B cell (primary cell): ENCODE measurements around the gene TJP2.

Experiments
- EZH2 ChIP-seq: IDR thresholded peaks from 2 replicates; pipeline ENCODE4 v1.6.1; 2012; ENCODE audit warnings: borderline replicate concordance, low read depth, mild to moderate bottlenecking, moderate library complexity, low read length; ENCODE audit not compliant: insufficient read depth, poor library complexity, severe bottlenecking
- TF ChIP-seq, protein P1 (sequence below): fragments of 200-600 bp; IDR thresholded peaks from one replicate; pipeline ENCODE4 v1.8.0; 2022; ENCODE audit warnings: antibody characterized with exemption, mild to moderate bottlenecking

DNA sequence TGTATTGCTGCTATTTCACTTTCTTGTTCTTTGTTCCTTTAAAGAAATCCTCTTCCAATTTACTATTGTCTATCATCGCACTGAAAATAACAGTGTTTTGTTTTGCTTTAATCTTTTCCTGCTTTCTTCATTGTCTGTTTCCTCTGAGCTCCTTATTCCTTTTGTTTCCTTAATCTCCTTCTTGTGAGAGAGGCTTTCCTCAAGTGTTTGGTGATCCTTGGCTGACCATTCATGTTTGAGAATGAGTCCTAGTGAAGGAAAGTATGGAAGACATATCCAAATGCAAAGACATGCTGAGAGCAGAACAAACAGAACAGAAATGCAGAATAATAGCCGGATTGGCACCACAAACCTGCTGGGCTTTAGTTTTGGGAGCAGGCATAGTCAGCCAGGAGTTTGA lies 108.9 kb downstream of the TJP2 start:
- TF ChIP-seq, protein P1, sequence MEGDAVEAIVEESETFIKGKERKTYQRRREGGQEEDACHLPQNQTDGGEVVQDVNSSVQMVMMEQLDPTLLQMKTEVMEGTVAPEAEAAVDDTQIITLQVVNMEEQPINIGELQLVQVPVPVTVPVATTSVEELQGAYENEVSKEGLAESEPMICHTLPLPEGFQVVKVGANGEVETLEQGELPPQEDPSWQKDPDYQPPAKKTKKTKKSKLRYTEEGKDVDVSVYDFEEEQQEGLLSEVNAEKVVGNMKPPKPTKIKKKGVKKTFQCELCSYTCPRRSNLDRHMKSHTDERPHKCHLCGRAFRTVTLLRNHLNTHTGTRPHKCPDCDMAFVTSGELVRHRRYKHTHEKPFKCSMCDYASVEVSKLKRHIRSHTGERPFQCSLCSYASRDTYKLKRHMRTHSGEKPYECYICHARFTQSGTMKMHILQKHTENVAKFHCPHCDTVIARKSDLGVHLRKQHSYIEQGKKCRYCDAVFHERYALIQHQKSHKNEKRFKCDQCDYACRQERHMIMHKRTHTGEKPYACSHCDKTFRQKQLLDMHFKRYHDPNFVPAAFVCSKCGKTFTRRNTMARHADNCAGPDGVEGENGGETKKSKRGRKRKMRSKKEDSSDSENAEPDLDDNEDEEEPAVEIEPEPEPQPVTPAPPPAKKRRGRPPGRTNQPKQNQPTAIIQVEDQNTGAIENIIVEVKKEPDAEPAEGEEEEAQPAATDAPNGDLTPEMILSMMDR = no peak
- no peak for TF ChIP-seq EZH2
